IPS-11a (cell line): Measurements from ENCODE around the gene ABCC4.

ENCODE experiments used
- H3K4me3 ChIP-seq: one replicate; pipeline ENCODE4 v1.5.1; 2013; ENCODE audit warnings: low read depth, low read length, control low read depth

Gene ABCC4

GRCh38 chr13:95261956-95262355, 39.3 kb downstream of the ABCC4 start:
- no peak overlapping the region for H3K4me3 ChIP-seq

GRCh38 chr13:95260031-95260525, 41.2 kb downstream of the ABCC4 start:
- no peak overlapping the region for H3K4me3 ChIP-seq

GRCh38 chr13:95258619-95259194, 42.5 kb downstream of the ABCC4 start:
- H3K4me3 ChIP-seq, result no peak overlapping the region

GRCh38 chr13:95258098-95258497, 43.2 kb downstream of the ABCC4 start:
- H3K4me3 ChIP-seq, result no peak overlapping the region

GRCh38 chr13:95256091-95256490, 45.2 kb downstream of the ABCC4 start:
- no peak overlapping the region for H3K4me3 ChIP-seq

- H3K4me3 ChIP-seq, result no peak overlapping the region
These were observed 46.0 kb downstream of the ABCC4 start for GRCh38 chr13:95255072-95255732.

GRCh38 chr13:95254339-95254738, 46.9 kb downstream of the ABCC4 start:
- no peak overlapping the region for H3K4me3 ChIP-seq

- no peak overlapping the region for H3K4me3 ChIP-seq
These were observed 48.2 kb downstream of the ABCC4 start for GRCh38 chr13:95253033-95253432.

GRCh38 chr13:95251641-95252040, 49.6 kb downstream of the ABCC4 start:
- no peak overlapping the region for H3K4me3 ChIP-seq

GRCh38 chr13:95250961-95251360, 50.3 kb downstream of the ABCC4 start:
- H3K4me3 ChIP-seq, result no peak overlapping the region

- no peak overlapping the region for H3K4me3 ChIP-seq
These were observed 52.3 kb downstream of the ABCC4 start for GRCh38 chr13:95248953-95249352.

GRCh38 chr13:95247852-95248251, 53.4 kb downstream of the ABCC4 start:
- no peak overlapping the region for H3K4me3 ChIP-seq

- H3K4me3 ChIP-seq, result no peak overlapping the region
These were observed 54.1 kb downstream of the ABCC4 start for GRCh38 chr13:95247171-95247570.

GRCh38 chr13:95246292-95247082, 54.8 kb downstream of the ABCC4 start:
- no peak overlapping the region for H3K4me3 ChIP-seq

GRCh38 chr13:95245071-95245470, 56.2 kb downstream of the ABCC4 start:
- no peak overlapping the region for H3K4me3 ChIP-seq

GRCh38 chr13:95243207-95243606, 58.0 kb downstream of the ABCC4 start:
- no peak overlapping the region for H3K4me3 ChIP-seq

- H3K4me3 ChIP-seq, result no peak overlapping the region
These were observed 59.9 kb downstream of the ABCC4 start for GRCh38 chr13:95241321-95241720.

- no peak overlapping the region for H3K4me3 ChIP-seq
These were observed 62.0 kb downstream of the ABCC4 start for GRCh38 chr13:95239283-95239682.

GRCh38 chr13:95237310-95237870, 63.9 kb downstream of the ABCC4 start:
- H3K4me3 ChIP-seq, result no peak overlapping the region

GRCh38 chr13:95236774-95237173, 64.5 kb downstream of the ABCC4 start:
- H3K4me3 ChIP-seq, result no peak overlapping the region

- no peak overlapping the region for H3K4me3 ChIP-seq
These were observed 65.3 kb downstream of the ABCC4 start for GRCh38 chr13:95235974-95236373.
